Hepatocyte (in vitro differentiated cells): ENCODE results near the gene YIPF4.

Experiments
- EZH2 ChIP-seq: fragments of 200-600 bp; sonication (generic); IDR thresholded peaks from 2 replicates; pipeline ENCODE4 v1.6.1; 2016; ENCODE audit warnings: antibody characterized with exemption, mild to moderate bottlenecking, borderline replicate concordance
- EZH2phosphoT487 ChIP-seq: fragments of 200-600 bp; sonication (generic); IDR thresholded peaks from one replicate; pipeline ENCODE4 v1.6.1; 2018; ENCODE audit warnings: antibody characterized with exemption, mild to moderate bottlenecking, low read depth, moderate library complexity; ENCODE audit not compliant: unreplicated experiment, severe bottlenecking
- TF ChIP-seq, protein P1 (sequence below): fragments of 200-600 bp; sonication (generic); IDR thresholded peaks from 2 replicates; pipeline ENCODE4 v1.5.1; 2016; ENCODE audit warnings: antibody characterized with exemption, mild to moderate bottlenecking; ENCODE audit not compliant: poor library complexity

- TF ChIP-seq, protein P1, sequence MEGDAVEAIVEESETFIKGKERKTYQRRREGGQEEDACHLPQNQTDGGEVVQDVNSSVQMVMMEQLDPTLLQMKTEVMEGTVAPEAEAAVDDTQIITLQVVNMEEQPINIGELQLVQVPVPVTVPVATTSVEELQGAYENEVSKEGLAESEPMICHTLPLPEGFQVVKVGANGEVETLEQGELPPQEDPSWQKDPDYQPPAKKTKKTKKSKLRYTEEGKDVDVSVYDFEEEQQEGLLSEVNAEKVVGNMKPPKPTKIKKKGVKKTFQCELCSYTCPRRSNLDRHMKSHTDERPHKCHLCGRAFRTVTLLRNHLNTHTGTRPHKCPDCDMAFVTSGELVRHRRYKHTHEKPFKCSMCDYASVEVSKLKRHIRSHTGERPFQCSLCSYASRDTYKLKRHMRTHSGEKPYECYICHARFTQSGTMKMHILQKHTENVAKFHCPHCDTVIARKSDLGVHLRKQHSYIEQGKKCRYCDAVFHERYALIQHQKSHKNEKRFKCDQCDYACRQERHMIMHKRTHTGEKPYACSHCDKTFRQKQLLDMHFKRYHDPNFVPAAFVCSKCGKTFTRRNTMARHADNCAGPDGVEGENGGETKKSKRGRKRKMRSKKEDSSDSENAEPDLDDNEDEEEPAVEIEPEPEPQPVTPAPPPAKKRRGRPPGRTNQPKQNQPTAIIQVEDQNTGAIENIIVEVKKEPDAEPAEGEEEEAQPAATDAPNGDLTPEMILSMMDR: no peak
- no peak for TF ChIP-seq EZH2
- TF ChIP-seq EZH2phosphoT487: no peak
These were observed 5.4 kb upstream of the YIPF4 start for GRCh38 chr2:32272279-32272678.
